ES-I3 (cell line): ENCODE measurements around the gene ART3.

Experiments
- H3K36me3 ChIP-seq: 2 replicates; pipeline ENCODE4 v1.6.1; 2013; ENCODE audit warnings: mild to moderate bottlenecking, low read length, control low read depth, moderate library complexity; ENCODE audit not compliant: insufficient read depth
- H3K4me1 ChIP-seq: 2 replicates; pipeline ENCODE4 v1.6.1; 2013; ENCODE audit warnings: mild to moderate bottlenecking, control low read depth, low read length; ENCODE audit not compliant: insufficient read depth
- H3K9ac ChIP-seq: 2 replicates; pipeline ENCODE4 v1.6.1; 2013; ENCODE audit warnings: low read depth, mild to moderate bottlenecking, low read length, moderate library complexity
- H3K9me3 ChIP-seq: 2 replicates; pipeline ENCODE4 v1.6.1; 2013; ENCODE audit warnings: mild to moderate bottlenecking, low read length, moderate library complexity; ENCODE audit not compliant: control insufficient read depth, insufficient read depth

Gene ART3

GRCh38 chr4:76090241-76090691 is 15.8 kb downstream of the ART3 start:
- H3K4me1 ChIP-seq: no peaks in the 10 kb centered on the region
- H3K36me3 ChIP-seq: no peaks in the 10 kb centered on the region
- H3K9ac ChIP-seq: no peak overlapping the region
- H3K9me3 ChIP-seq: no peaks in the 10 kb centered on the region

- peaks cover 5% of the 10 kb centered on the region; the same call in 1 of the 2 replicates for H3K4me1 ChIP-seq
- H3K9me3 ChIP-seq: no peaks in the 10 kb centered on the region
- H3K36me3 ChIP-seq: no peaks in the 10 kb centered on the region
- no peak overlapping the region for H3K9ac ChIP-seq
Observed at GRCh38 chr4:76091052-76091451, 16.5 kb downstream of the ART3 start.

- peaks cover 5% of the 10 kb centered on the region; the same call in 1 of the 2 replicates for H3K4me1 ChIP-seq
- H3K9ac ChIP-seq: no peak overlapping the region
- no peaks in the 10 kb centered on the region for H3K9me3 ChIP-seq
- no peaks in the 10 kb centered on the region for H3K36me3 ChIP-seq
Observed at GRCh38 chr4:76095568-76095967, 21.1 kb downstream of the ART3 start.

GRCh38 chr4:76096076-76096475 is 21.6 kb downstream of the ART3 start:
- no peaks in the 10 kb centered on the region for H3K9me3 ChIP-seq
- peaks cover 5% of the 10 kb centered on the region; the same call in 1 of the 2 replicates for H3K4me1 ChIP-seq
- no peak overlapping the region for H3K9ac ChIP-seq
- no peaks in the 10 kb centered on the region for H3K36me3 ChIP-seq

- Histone ChIP-seq H3K9ac (no peak overlapping the region), H3K4me1 (no peaks in the 10 kb centered on the region), H3K9me3 (no peaks in the 10 kb centered on the region), H3K36me3 (no peaks in the 10 kb centered on the region)
Observed at GRCh38 chr4:76105652-76106051, 31.1 kb downstream of the ART3 start.

GRCh38 chr4:76106442-76106841 is 31.9 kb downstream of the ART3 start:
- Histone ChIP-seq H3K36me3 (no peaks in the 10 kb centered on the region), H3K9ac (no peak overlapping the region), H3K4me1 (no peaks in the 10 kb centered on the region), H3K9me3 (no peaks in the 10 kb centered on the region)

- H3K9me3 ChIP-seq: no peaks in the 10 kb centered on the region
- no peaks in the 10 kb centered on the region for H3K4me1 ChIP-seq
- no peaks in the 10 kb centered on the region for H3K36me3 ChIP-seq
- H3K9ac ChIP-seq: no peak overlapping the region
Observed at GRCh38 chr4:76108467-76109181, 34.1 kb downstream of the ART3 start.

GRCh38 chr4:76116821-76117220 is 42.3 kb downstream of the ART3 start:
- Histone ChIP-seq H3K4me1 (no peaks in the 10 kb centered on the region), H3K9me3 (no peaks in the 10 kb centered on the region), H3K9ac (no peak overlapping the region), H3K36me3 (peaks cover 4% of the 10 kb centered on the region; the same call in 1 of the 2 replicates)

GRCh38 chr4:76117536-76117935 is 43.0 kb downstream of the ART3 start:
- peaks cover 4% of the 10 kb centered on the region; the same call in 1 of the 2 replicates for H3K36me3 ChIP-seq
- H3K4me1 ChIP-seq: no peaks in the 10 kb centered on the region
- no peak overlapping the region for H3K9ac ChIP-seq
- no peaks in the 10 kb centered on the region for H3K9me3 ChIP-seq

GRCh38 chr4:76120199-76120598 is 45.7 kb downstream of the ART3 start:
- Histone ChIP-seq H3K36me3 (peaks cover 7% of the 10 kb centered on the region), H3K9me3 (no peaks in the 10 kb centered on the region), H3K4me1 (no peaks in the 10 kb centered on the region), H3K9ac (no peak overlapping the region)

GRCh38 chr4:76125816-76126215 is 51.3 kb downstream of the ART3 start:
- Histone ChIP-seq H3K36me3 (peaks cover 6% of the 10 kb centered on the region), H3K9me3 (no peaks in the 10 kb centered on the region), H3K4me1 (no peaks in the 10 kb centered on the region), H3K9ac (no peak overlapping the region)

GRCh38 chr4:76127754-76128153 is 53.2 kb downstream of the ART3 start:
- H3K9ac ChIP-seq: no peak overlapping the region
- no peaks in the 10 kb centered on the region for H3K9me3 ChIP-seq
- no peaks in the 10 kb centered on the region for H3K4me1 ChIP-seq
- peaks cover 6% of the 10 kb centered on the region for H3K36me3 ChIP-seq

GRCh38 chr4:76141241-76141640 is 66.7 kb downstream of the ART3 start:
- Histone ChIP-seq H3K4me1 (no peaks in the 10 kb centered on the region), H3K36me3 (peaks cover 16% of the 10 kb centered on the region; the same call in 1 of the 2 replicates), H3K9me3 (no peaks in the 10 kb centered on the region), H3K9ac (no peak overlapping the region)

- H3K36me3 ChIP-seq: peaks cover 8% of the 10 kb centered on the region; the same call in 1 of the 2 replicates
- no peaks in the 10 kb centered on the region for H3K4me1 ChIP-seq
- H3K9me3 ChIP-seq: no peaks in the 10 kb centered on the region
- no peak overlapping the region for H3K9ac ChIP-seq
Observed at GRCh38 chr4:76144546-76144945, 70.0 kb downstream of the ART3 start.

GRCh38 chr4:76147454-76148141 is 73.1 kb downstream of the ART3 start:
- H3K4me1 ChIP-seq: no peaks in the 10 kb centered on the region
- H3K9me3 ChIP-seq: no peaks in the 10 kb centered on the region
- peak overlapping the region; percentile 89 for H3K9ac ChIP-seq
- H3K36me3 ChIP-seq: peaks cover 2% of the 10 kb centered on the region; the same call in 1 of the 2 replicates
